PC-9 (cell line): ENCODE results near the gene GCDH. TPM values are rescaled to one million over a fixed set of nuclear protein-coding genes. Genes with fewer than 3 reads are reported as not detected.

Experiments
- BruUV-seq: library from RNA; stranded (reverse); fragments of 400-500 nt; replicated peaks from 2 replicates; lab custom pipeline; 2021; lab: Mats Ljungman, UMichigan
- CTCF ChIA-PET: fragments of 300-600 bp; sonication (Branson Sonifier 250); formaldehyde crosslinking; loops from one replicate; lab custom pipeline; 2022; ENCODE audit warnings: antibody characterized with exemption; lab: Charles Lee
- POLR2A ChIA-PET: fragments of 300-600 bp; sonication (Branson Sonifier 250); formaldehyde crosslinking; loops from one replicate; lab custom pipeline; 2022; ENCODE audit warnings: antibody characterized with exemption; ENCODE audit not compliant: unreplicated experiment; lab: Charles Lee
- DNase-seq, 2 experiments: peaks; one replicate each; pipeline versions ENCODE4 v3.0.0 to v3.0.0-alpha.2; 2015 to 2022; ENCODE audit warnings: mixed read lengths in 1 of 2
- H2AFZ ChIP-seq: fragments of 200-600 bp; sonication (generic); 2 replicates; pipeline ENCODE4 v1.8.1; 2017; ENCODE audit warnings: antibody characterized with exemption
- H3F3A ChIP-seq: fragments of 200-600 bp; sonication (generic); 2 replicates; pipeline ENCODE4 v1.8.1; 2017; ENCODE audit warnings: antibody characterized with exemption, mild to moderate bottlenecking, low read depth; ENCODE audit not compliant: insufficient read depth
- H3K27ac ChIP-seq: fragments of 200-600 bp; sonication (generic); 2 replicates; pipeline ENCODE4 v1.6.1; 2016; ENCODE audit warnings: mixed run types
- H3K27me3 ChIP-seq: fragments of 200-600 bp; sonication (generic); 2 replicates; pipeline ENCODE4 v1.6.1; 2016; ENCODE audit warnings: low read depth, mixed run types; ENCODE audit not compliant: insufficient read depth
- H3K36me3 ChIP-seq: fragments of 200-600 bp; sonication (generic); 2 replicates; pipeline ENCODE4 v1.6.1; 2016; ENCODE audit warnings: low read depth, mixed run types
- H3K4me1 ChIP-seq: fragments of 200-600 bp; sonication (generic); replicated peaks from 2 replicates; pipeline ENCODE4 v1.6.1; 2016; ENCODE audit warnings: mixed run types; ENCODE audit not compliant: insufficient read depth
- H3K4me2 ChIP-seq: fragments of 200-600 bp; sonication (generic); 2 replicates; pipeline ENCODE4 v1.6.1; 2017; ENCODE audit warnings: mixed run types
- H3K4me3 ChIP-seq: fragments of 200-600 bp; sonication (generic); 2 replicates; pipeline ENCODE4 v1.6.1; 2016; ENCODE audit warnings: mixed run types
- H3K79me2 ChIP-seq: fragments of 200-600 bp; sonication (generic); 2 replicates; pipeline ENCODE4 v1.6.1; 2017; ENCODE audit warnings: low read depth, mixed run types
- H3K9me2 ChIP-seq: fragments of 200-600 bp; sonication (generic); 2 replicates; pipeline ENCODE4 v1.8.1; 2017; ENCODE audit warnings: mild to moderate bottlenecking; ENCODE audit not compliant: insufficient read depth
- H3K9me3 ChIP-seq: fragments of 200-600 bp; sonication (generic); 2 replicates; pipeline ENCODE4 v1.8.1; 2016; ENCODE audit warnings: low read depth; ENCODE audit not compliant: insufficient read depth
- H4K20me1 ChIP-seq: fragments of 200-600 bp; sonication (generic); 2 replicates; pipeline ENCODE4 v1.8.1; 2017; ENCODE audit not compliant: insufficient read depth
- EZH2 ChIP-seq: fragments of 200-600 bp; sonication (generic); IDR thresholded peaks from 2 replicates; pipeline ENCODE4 v1.8.0; 2017; ENCODE audit warnings: antibody characterized with exemption, low read depth
- intact Hi-C: fragments of 100-400 bp; cut with micrococcal nuclease; formaldehyde crosslinking; loops from one replicate; pipeline ENCODE4 v1.10.0; 2022; ENCODE audit not compliant: unreplicated experiment
- total RNA-seq: library from RNA; stranded (reverse); gene quantifications from 2 replicates; pipeline ENCODE4 v1.2.3, GENCODE V29; 2021
- TF ChIP-seq, protein P1 (sequence below): fragments of 200-600 bp; sonication (generic); conservative IDR thresholded peaks from 2 replicates; pipeline ENCODE4 v1.6.1; 2017; ENCODE audit warnings: mixed run types, antibody characterized with exemption, mild to moderate bottlenecking, moderate library complexity

GCDH gene
- total RNA-seq, 1 experiment from 2014 or later, result 23.2 TPM

DNA sequence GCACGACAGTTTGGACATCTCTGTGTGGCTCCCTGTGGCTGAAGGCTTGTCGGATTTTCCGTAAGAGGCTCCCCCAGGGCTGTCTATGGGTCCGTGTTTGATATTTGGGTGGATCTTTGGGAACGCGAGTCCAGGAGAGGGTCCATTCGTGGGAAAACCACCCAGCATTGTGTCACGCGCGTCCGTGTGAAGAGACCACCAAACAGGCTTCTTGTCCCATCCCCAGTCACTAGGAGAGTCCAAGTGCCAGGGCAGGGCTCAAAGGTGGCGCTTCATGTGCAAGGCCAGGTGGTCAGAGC lies 6.4 kb upstream of the GCDH start:
- POLR2A ChIA-PET, result interaction anchor here (0.6 to 1.0 kb wide), 4 partner anchors 62 to 744 kb away, joined by 3 to 5 read pairs (median 4); partner anchors contain the start of gene ZNF20
- H3K9me3 ChIP-seq, result peaks cover 11% of the 10 kb centered on the region; the same call in 1 of the 2 replicates
- H3K79me2 ChIP-seq, result peaks cover 10% of the 10 kb centered on the region; the same call in 1 of the 2 replicates
- no peak overlapping the region for H3K27ac ChIP-seq
- H4K20me1 ChIP-seq, result no peaks in the 10 kb centered on the region
- peak in 1 of 2 experiments; percentile 28 for DNase-seq
- peak overlapping the region; percentile 65; the same call in 1 of the 2 replicates for H3K4me3 ChIP-seq
- H3F3A ChIP-seq, result peaks cover 19% of the 10 kb centered on the region; the same call in 1 of the 2 replicates
- H3K27me3 ChIP-seq, result no peaks in the 10 kb centered on the region
- intact Hi-C loops, result loop anchor here (2.0 kb wide), 1 partner anchor 80 kb away; no protein-coding TSS in a partner anchor
- TF ChIP-seq, protein P1, sequence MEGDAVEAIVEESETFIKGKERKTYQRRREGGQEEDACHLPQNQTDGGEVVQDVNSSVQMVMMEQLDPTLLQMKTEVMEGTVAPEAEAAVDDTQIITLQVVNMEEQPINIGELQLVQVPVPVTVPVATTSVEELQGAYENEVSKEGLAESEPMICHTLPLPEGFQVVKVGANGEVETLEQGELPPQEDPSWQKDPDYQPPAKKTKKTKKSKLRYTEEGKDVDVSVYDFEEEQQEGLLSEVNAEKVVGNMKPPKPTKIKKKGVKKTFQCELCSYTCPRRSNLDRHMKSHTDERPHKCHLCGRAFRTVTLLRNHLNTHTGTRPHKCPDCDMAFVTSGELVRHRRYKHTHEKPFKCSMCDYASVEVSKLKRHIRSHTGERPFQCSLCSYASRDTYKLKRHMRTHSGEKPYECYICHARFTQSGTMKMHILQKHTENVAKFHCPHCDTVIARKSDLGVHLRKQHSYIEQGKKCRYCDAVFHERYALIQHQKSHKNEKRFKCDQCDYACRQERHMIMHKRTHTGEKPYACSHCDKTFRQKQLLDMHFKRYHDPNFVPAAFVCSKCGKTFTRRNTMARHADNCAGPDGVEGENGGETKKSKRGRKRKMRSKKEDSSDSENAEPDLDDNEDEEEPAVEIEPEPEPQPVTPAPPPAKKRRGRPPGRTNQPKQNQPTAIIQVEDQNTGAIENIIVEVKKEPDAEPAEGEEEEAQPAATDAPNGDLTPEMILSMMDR, result no peak
- TF ChIP-seq EZH2, result no peak
- H3K36me3 ChIP-seq, result no peaks in the 10 kb centered on the region
- no peak overlapping the region; the same call in 1 of the 2 replicates for H2AFZ ChIP-seq
- CTCF ChIA-PET, result interaction anchor here (0.6 to 1.0 kb wide), 4 partner anchors 81 to 216 kb away, joined by 3 to 5 read pairs (median 4); no protein-coding TSS in a partner anchor
- peaks cover 14% of the 10 kb centered on the region for H3K4me1 ChIP-seq
- TSS peak; percentile 11 for BruUV-seq
- peak overlapping the region; percentile 84 for H3K4me2 ChIP-seq
- H3K9me2 ChIP-seq, result no peaks in the 10 kb centered on the region

DNA sequence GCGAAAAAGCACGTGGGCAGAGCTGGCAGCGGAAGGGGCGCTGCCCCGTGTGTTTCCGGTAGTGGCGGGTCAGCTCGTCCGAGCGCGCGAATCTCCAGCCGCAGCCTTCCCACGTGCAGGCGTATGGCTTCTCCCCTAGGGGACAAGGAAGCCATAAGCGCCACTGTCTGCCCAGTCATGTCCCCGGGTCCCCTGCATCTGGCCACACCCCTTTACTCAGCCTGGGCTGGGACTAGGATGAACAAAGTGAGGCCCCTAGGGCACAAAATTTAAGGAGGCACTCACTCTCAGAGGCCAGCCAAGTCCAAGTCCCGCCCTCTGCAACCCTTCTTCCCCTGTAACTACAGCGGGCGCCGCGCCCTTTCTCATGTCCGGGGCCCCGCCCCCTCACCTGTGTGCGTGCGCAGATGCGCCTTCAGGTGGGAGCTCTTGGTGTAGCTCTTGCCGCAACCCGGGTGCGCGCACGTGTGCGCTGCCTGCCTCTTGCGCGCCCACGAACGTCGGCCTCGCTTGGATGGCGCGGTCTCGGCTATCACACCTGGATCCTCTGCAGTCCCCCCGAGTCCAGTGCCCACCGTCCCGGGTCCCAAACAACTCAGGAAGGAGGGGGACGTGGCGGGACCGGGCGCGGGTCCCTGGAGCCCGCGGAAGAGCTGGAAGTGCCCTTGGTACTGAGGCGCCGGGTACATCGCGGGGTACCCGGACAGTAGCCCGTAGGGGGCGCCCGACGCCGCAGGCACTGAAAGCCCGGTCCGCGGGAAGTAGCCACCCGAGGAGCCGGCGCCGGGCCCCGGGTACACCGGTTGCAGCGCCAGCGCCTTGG lies 5.8 kb upstream of the GCDH start:
- no TSS peak for BruUV-seq
- Histone ChIP-seq H3K27ac (no peak overlapping the region), H3K4me1 (peaks cover 12% of the 10 kb centered on the region), H3K9me2 (no peaks in the 10 kb centered on the region), H4K20me1 (no peaks in the 10 kb centered on the region), H3K4me3 (peak overlapping the region; percentile 65), H3K36me3 (no peaks in the 10 kb centered on the region), H2AFZ (peak overlapping the region; percentile 84), H3K79me2 (peaks cover 9% of the 10 kb centered on the region; the same call in 1 of the 2 replicates), H3K27me3 (no peaks in the 10 kb centered on the region), H3F3A (peaks cover 18% of the 10 kb centered on the region; the same call in 1 of the 2 replicates), H3K4me2 (peak overlapping the region; percentile 84), H3K9me3 (peaks cover 11% of the 10 kb centered on the region; the same call in 1 of the 2 replicates)
- TF ChIP-seq, protein P1, result peak; percentile 78
- no peak for TF ChIP-seq EZH2
- CTCF ChIA-PET, result interaction anchor here (0.5 to 1.0 kb wide), 7 partner anchors 19 to 224 kb away, joined by 3 to 6 read pairs (median 3); partner anchors contain the start of gene RAD23A
- POLR2A ChIA-PET, result interaction anchor here (0.6 to 1.0 kb wide), 8 partner anchors 49 to 745 kb away, joined by 3 to 5 read pairs (median 4); partner anchors contain the start of gene ZNF20
- intact Hi-C loops, result loop anchor here (2.0 kb wide), 1 partner anchor 80 kb away; no protein-coding TSS in a partner anchor
- peak; percentile 94 to 97 for DNase-seq
